HepG2 (cell line): Measurements from ENCODE around the gene LAMC1. TPM values are rescaled to one million over a fixed set of nuclear protein-coding genes. Genes with fewer than 3 reads are reported as not detected.

Source experiments
- ATAC-seq: fragments of 200-7000 bp; cut with Tn5 transposase; 3 replicates; pipeline ENCODE4 v1.9.1; 2020; ENCODE audit warnings: mild to moderate bottlenecking, moderate library complexity
- BruUV-seq: library from RNA; stranded (reverse); fragments of 400-500 nt; replicated peaks from 2 replicates; lab custom pipeline; 2021; lab: Mats Ljungman, UMichigan
- CTCF ChIA-PET: fragments of 300-600 bp; formaldehyde crosslinking; extraction: SDS; loops from one replicate; lab custom pipeline; 2021; ENCODE audit warnings: low total read pairs, inconsistent platforms, low intra/inter-chr PET ratio; lab: Yijun Ruan, JAX
- POLR2A ChIA-PET: fragments of 350-600 bp; sonication (Branson Sonifier 250); formaldehyde crosslinking; loops from one replicate; lab custom pipeline; 2020; ENCODE audit warnings: antibody characterized with exemption, inconsistent platforms; lab: Yijun Ruan, JAX
- DNase-seq: peaks from one replicate; pipeline ENCODE4 v3.0.0-alpha.2; 2015; ENCODE audit warnings: low spot score
- FAIRE-seq: peaks from 3 replicates; lab custom pipeline; 2011; peaks lifted over from hg19 to GRCh38; lab: Jason Lieb, UNC
- H2AFZ ChIP-seq: one replicate; pipeline ENCODE4 v1.6.1; 2011; ENCODE audit warnings: low read length, inconsistent platforms
- H3K27ac ChIP-seq: fragments of 300-600 bp; 3 replicates; pipeline ENCODE4 v1.8.0; 2011; ENCODE audit warnings: mixed run types, mild to moderate bottlenecking, mixed read lengths, low read length, inconsistent platforms; ENCODE audit not compliant: insufficient read depth; ENCODE audit errors: extremely low read length
- H3K27me3 ChIP-seq, 2 experiments: fragments of 200-600 bp in 1 of 2; 2 replicates in 1 of 2; 3 replicates in 1 of 2; pipeline versions ENCODE4 v1.6.0 to v1.8.0; 2011; ENCODE audit warnings: low read length in 2 of 2, mild to moderate bottlenecking in 2 of 2, moderate library complexity in 2 of 2, inconsistent platforms in 1 of 2; ENCODE audit not compliant: insufficient read depth in 2 of 2, control insufficient read depth in 1 of 2
- H3K36me3 ChIP-seq, 2 experiments: fragments of 200-600 bp in 1 of 2; replicated peaks in 1 of 2; 2 replicates in 1 of 2; 3 replicates in 1 of 2; pipeline versions ENCODE4 v1.5.1 to v1.8.0; 2011; ENCODE audit warnings: low read length in 2 of 2, inconsistent platforms in 1 of 2; ENCODE audit not compliant: insufficient read depth in 2 of 2, control insufficient read depth in 1 of 2
- H3K4me1 ChIP-seq: 2 replicates; pipeline ENCODE4 v1.5.1; 2012; ENCODE audit warnings: low read length, inconsistent platforms; ENCODE audit not compliant: insufficient read depth
- H3K4me2 ChIP-seq: 2 replicates; pipeline ENCODE4 v1.6.0; 2011; ENCODE audit warnings: low read depth, low read length, inconsistent platforms
- H3K4me3 ChIP-seq, 3 experiments: fragments of 200-600 bp in 1 of 3; sonication (generic), shearing (Covaris generic) in 1 of 3; replicated peaks in 1 of 3; 2 replicates each; pipeline ENCODE4 v1.5.1; 2011 to 2016; ENCODE audit warnings: low read length in 3 of 3, inconsistent platforms in 2 of 3, low read depth in 2 of 3, mild to moderate bottlenecking in 2 of 3, control low read depth in 1 of 3, mixed read lengths in 1 of 3; ENCODE audit not compliant: insufficient read depth in 1 of 3
- H3K79me2 ChIP-seq: one replicate; pipeline ENCODE4 v1.6.1; 2011; ENCODE audit warnings: low read length, inconsistent platforms; ENCODE audit not compliant: insufficient read depth
- H3K9ac ChIP-seq: 2 replicates; pipeline ENCODE4 v1.6.0; 2011; ENCODE audit warnings: mild to moderate bottlenecking, low read depth, low read length, inconsistent platforms; ENCODE audit not compliant: insufficient read depth
- H3K9me3 ChIP-seq: 2 replicates; pipeline ENCODE4 v1.5.1; 2012; ENCODE audit warnings: mild to moderate bottlenecking, low read length
- H4K20me1 ChIP-seq: 2 replicates; pipeline ENCODE4 v1.6.0; 2011; ENCODE audit warnings: inconsistent platforms, mild to moderate bottlenecking, low read length, moderate library complexity; ENCODE audit not compliant: insufficient read depth
- AGO2 ChIP-seq: fragments of 200-400 bp; formaldehyde crosslinking; optimal IDR thresholded peaks from 2 replicates; pipeline ENCODE3; 2017; ENCODE audit warnings: mild to moderate bottlenecking, low read depth, low read length, moderate library complexity
- KAT2B ChIP-seq: fragments of 150-350 bp; IDR thresholded peaks from 2 replicates; pipeline ENCODE4 v1.6.1; 2014; ENCODE audit warnings: low read depth, low read length, borderline replicate concordance
- PAF1 ChIP-seq: IDR thresholded peaks from 2 replicates; pipeline ENCODE4 v1.6.1; 2016; ENCODE audit warnings: missing genetic modification reagents, missing compliant biosample characterization
- SUZ12 ChIP-seq: fragments of 150-350 bp; IDR thresholded peaks from 2 replicates; pipeline ENCODE4 v1.6.1; 2014; ENCODE audit warnings: low read depth, low read length
- ZNF274 ChIP-seq: sonication (generic); formaldehyde crosslinking; IDR thresholded peaks from 2 replicates; pipeline ENCODE4 v1.5.1; 2020; ENCODE audit warnings: mild to moderate bottlenecking, missing genetic modification reagents
- ZNF790 ChIP-seq: sonication (generic); formaldehyde crosslinking; IDR thresholded peaks from 2 replicates; pipeline ENCODE4 v1.8.0; 2022; ENCODE audit warnings: missing genetic modification reagents, mild to moderate bottlenecking, borderline replicate concordance
- ZSCAN29 ChIP-seq: sonication (generic); formaldehyde crosslinking; conservative IDR thresholded peaks from 2 replicates; pipeline ENCODE4 v1.4.0; 2020; ENCODE audit warnings: mild to moderate bottlenecking, missing genetic modification reagents
- WGBS: methylation state at CpG from one replicate; pipeline ENCODE4 v1.1.6; 2017; ENCODE audit warnings: low lambda C conversion rate; 5-methylcytosine and 5-hydroxymethylcytosine counted together
- in situ Hi-C: cut with HindIII; loops from 2 replicates; pipeline ENCODE4 v1.10.0; 2017; ENCODE audit warnings: low pct_unique_long_range_greater_than_20kb; ENCODE audit not compliant: extremely low pct_ligation_motif_present
- intact Hi-C: fragments of 100-400 bp; cut with micrococcal nuclease; formaldehyde crosslinking; loops from one replicate; pipeline ENCODE4 v1.10.0; 2022; ENCODE audit not compliant: unreplicated experiment
- polyA plus RNA-seq, 8 experiments: library from polyadenylated mRNA; depleted of rRNA in 3 of 8; stranded (reverse) in 7 of 8; unstranded in 1 of 8; fragments of >200 nt; fragmentation: Illumina TruSeq in 4 of 8; extraction: Trizol in 4 of 8; gene quantifications; 2 replicates each; pipeline versions ENCODE4 v1.2.1 to v1.2.3, GENCODE V29; 2011 to 2016; ENCODE audit warnings: low read depth in 4 of 8, missing spikeins in 1 of 8, mixed read lengths in 1 of 8; ENCODE audit not compliant: insufficient read depth in 1 of 8
- total RNA-seq, 5 experiments: library from RNA; depleted of rRNA; stranded (reverse); fragments of >200 nt; fragmentation: Illumina TruSeq; extraction: Trizol; gene quantifications; 2 replicates each; pipeline ENCODE4 v1.2.3, GENCODE V29; 2016; ENCODE audit warnings: low read depth in 1 of 5
- TF ChIP-seq, protein P1 (sequence below): sonication (generic); formaldehyde crosslinking; IDR thresholded peaks from 2 replicates; pipeline ENCODE4 v1.4.0; 2020; ENCODE audit warnings: mild to moderate bottlenecking, low read depth, missing genetic modification reagents

LAMC1 gene
- total and polyA plus RNA-seq, 2 of the 13 experiments (the other 11 are each of a cell fraction or from before 2014, with no cell fraction given): 58.5 to 137 TPM

DNA sequence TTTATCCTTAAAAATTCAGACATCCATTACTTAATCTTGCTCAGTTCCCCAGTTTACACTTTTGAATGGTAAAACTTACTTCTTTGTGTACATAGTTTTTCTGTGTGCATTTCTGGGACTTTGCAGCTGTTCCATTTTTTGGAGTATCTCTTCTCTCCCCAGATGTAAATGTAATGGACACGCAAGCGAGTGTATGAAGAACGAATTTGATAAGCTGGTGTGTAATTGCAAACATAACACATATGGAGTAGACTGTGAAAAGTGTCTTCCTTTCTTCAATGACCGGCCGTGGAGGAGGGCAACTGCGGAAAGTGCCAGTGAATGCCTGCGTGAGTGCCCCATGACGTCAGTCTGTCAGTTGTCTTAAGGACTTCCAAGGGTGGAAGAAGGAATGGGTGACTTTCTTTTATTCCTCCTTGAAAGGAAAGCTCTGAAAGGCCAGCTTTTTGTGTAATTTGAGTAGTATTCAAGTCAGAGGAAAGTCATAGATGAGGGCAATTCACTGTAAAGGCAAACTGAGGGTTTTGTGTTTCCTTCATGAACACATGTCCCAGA is 87.2 kb downstream of the LAMC1 start:
- CTCF ChIA-PET: no interaction called here
- H3K27me3 ChIP-seq: no peaks in the 10 kb centered on the region
- H3K36me3 ChIP-seq: peaks cover 9 to 51% of the 10 kb centered on the region in 2 experiments
- peaks cover 13% of the 10 kb centered on the region for H3K4me1 ChIP-seq
- no TSS peak for BruUV-seq
- no peaks in the 10 kb centered on the region for H3K79me2 ChIP-seq
- no peaks in the 10 kb centered on the region for H3K9me3 ChIP-seq
- intact Hi-C loops (no loop called here), in situ Hi-C loops (loop anchor here (10.0 kb wide), 1 partner anchor 146 kb away; no protein-coding TSS in a partner anchor)
- no peak for FAIRE-seq
- H3K9ac ChIP-seq: no peak overlapping the region
- no peak for ATAC-seq
- no peak overlapping the region for H3K4me2 ChIP-seq
- no peak for DNase-seq
- TF ChIP-seq ZNF790 (CRISPR knock-in tag) (no peak), SUZ12 (no peak), AGO2 (no peak), ZSCAN29 (CRISPR knock-in tag) (no peak), ZNF274 (no peak), KAT2B (no peak), PAF1 (no peak)
- TF ChIP-seq, protein P1, sequence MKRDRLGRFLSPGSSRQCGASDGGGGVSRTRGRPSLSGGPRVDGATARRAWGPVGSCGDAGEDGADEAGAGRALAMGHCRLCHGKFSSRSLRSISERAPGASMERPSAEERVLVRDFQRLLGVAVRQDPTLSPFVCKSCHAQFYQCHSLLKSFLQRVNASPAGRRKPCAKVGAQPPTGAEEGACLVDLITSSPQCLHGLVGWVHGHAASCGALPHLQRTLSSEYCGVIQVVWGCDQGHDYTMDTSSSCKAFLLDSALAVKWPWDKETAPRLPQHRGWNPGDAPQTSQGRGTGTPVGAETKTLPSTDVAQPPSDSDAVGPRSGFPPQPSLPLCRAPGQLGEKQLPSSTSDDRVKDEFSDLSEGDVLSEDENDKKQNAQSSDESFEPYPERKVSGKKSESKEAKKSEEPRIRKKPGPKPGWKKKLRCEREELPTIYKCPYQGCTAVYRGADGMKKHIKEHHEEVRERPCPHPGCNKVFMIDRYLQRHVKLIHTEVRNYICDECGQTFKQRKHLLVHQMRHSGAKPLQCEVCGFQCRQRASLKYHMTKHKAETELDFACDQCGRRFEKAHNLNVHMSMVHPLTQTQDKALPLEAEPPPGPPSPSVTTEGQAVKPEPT: no peak
- no peak overlapping the region for H3K4me3 ChIP-seq
- H3K27ac ChIP-seq: no peak overlapping the region
- POLR2A ChIA-PET: no interaction called here
- no peak overlapping the region for H2AFZ ChIP-seq
- 97% methylated on average over 8 of the region's 8 CpGs for WGBS
- no peaks in the 10 kb centered on the region for H4K20me1 ChIP-seq
